Activated CD4-positive, alpha-beta T cell treated with anti-CD3 and anti-CD28 coated beads, Interleukin-2, amount 10 ng/mL, durations not matched to agents 24 days and 14 days (primary cell): ENCODE data around the gene SLC10A3. TPM values are rescaled to one million over a fixed set of nuclear protein-coding genes. Genes with fewer than 3 reads are reported as not detected.

Experiments
- DNase-seq: peaks from one replicate; pipeline ENCODE4 v3.0.0; 2022
- H3K27ac Mint-ChIP-seq: one replicate; pipeline ENCODE4 v1.8.0; 2022; ENCODE audit warnings: mild to moderate bottlenecking, mixed read lengths
- H3K27me3 Mint-ChIP-seq: one replicate; pipeline ENCODE4 v1.8.0; 2022; ENCODE audit warnings: mixed read lengths
- H3K36me3 Mint-ChIP-seq: one replicate; pipeline ENCODE4 v1.8.0; 2022; ENCODE audit warnings: low read depth, mild to moderate bottlenecking, mixed read lengths
- H3K4me1 Mint-ChIP-seq: one replicate; pipeline ENCODE4 v1.8.0; 2021; ENCODE audit warnings: mixed read lengths
- H3K4me3 Mint-ChIP-seq: one replicate; pipeline ENCODE4 v1.8.0; 2022; ENCODE audit warnings: mild to moderate bottlenecking, moderate library complexity, mixed read lengths
- H3K9me3 Mint-ChIP-seq: one replicate; pipeline ENCODE4 v1.8.0; 2021; ENCODE audit warnings: mixed read lengths
- intact Hi-C: fragments of 100-400 bp; cut with micrococcal nuclease; formaldehyde crosslinking; loops from one replicate; pipeline ENCODE4 v1.15.1; 2023
- total RNA-seq: library from RNA; stranded (reverse); gene quantifications from 2 replicates; pipeline ENCODE4 v1.2.3, GENCODE V29; 2022

The SLC10A3 gene
- total RNA-seq, 1 donor from 2014 or later: 18.2 TPM

- DNase-seq: no peak
- H3K4me1 Mint-ChIP-seq: peaks cover 14% of the 10 kb centered on the region
- intact Hi-C loops: loop anchor here (5.0 kb wide), 1 partner anchor 35 kb away; the partner anchor contains the start of gene LAGE3
- peaks cover 24% of the 10 kb centered on the region for H3K36me3 Mint-ChIP-seq
- H3K9me3 Mint-ChIP-seq: no peaks in the 10 kb centered on the region
- H3K4me3 Mint-ChIP-seq: no peak overlapping the region
- no peak overlapping the region for H3K27ac Mint-ChIP-seq
- no peaks in the 10 kb centered on the region for H3K27me3 Mint-ChIP-seq
These were observed 48.3 kb downstream of the SLC10A3 start for GRCh38 chrX:154441984-154442707.

- DNase-seq: no peak
- Mint-ChIP-seq H3K36me3 (peaks cover 20% of the 10 kb centered on the region), H3K9me3 (no peaks in the 10 kb centered on the region), H3K27ac (no peak overlapping the region), H3K27me3 (no peaks in the 10 kb centered on the region), H3K4me3 (no peak overlapping the region), H3K4me1 (peaks cover 14% of the 10 kb centered on the region)
- intact Hi-C loops: loop anchor here (5.0 kb wide), 1 partner anchor 36 kb away; the partner anchor contains the start of gene LAGE3
These were observed 48.9 kb downstream of the SLC10A3 start for GRCh38 chrX:154441564-154441963.

GRCh38 chrX:154440623-154441357, 49.6 kb downstream of the SLC10A3 start:
- Mint-ChIP-seq H3K4me1 (peaks cover 18% of the 10 kb centered on the region), H3K36me3 (peaks cover 26% of the 10 kb centered on the region), H3K27ac (no peak overlapping the region), H3K27me3 (no peaks in the 10 kb centered on the region), H3K4me3 (no peak overlapping the region), H3K9me3 (no peaks in the 10 kb centered on the region)
- intact Hi-C loops: loop anchor here (5.0 kb wide), 1 partner anchor 37 kb away; the partner anchor contains the start of gene LAGE3
- no peak for DNase-seq

GRCh38 chrX:154439841-154440240, 50.6 kb downstream of the SLC10A3 start:
- H3K36me3 Mint-ChIP-seq: peaks cover 28% of the 10 kb centered on the region
- H3K27ac Mint-ChIP-seq: no peak overlapping the region
- H3K4me1 Mint-ChIP-seq: peaks cover 18% of the 10 kb centered on the region
- H3K4me3 Mint-ChIP-seq: no peak overlapping the region
- no peaks in the 10 kb centered on the region for H3K9me3 Mint-ChIP-seq
- intact Hi-C loops: loop anchor here (5.0 kb wide), 3 partner anchors 37 to 52 kb away; partner anchors contain the start of genes LAGE3, RPL10 and SLC10A3
- no peaks in the 10 kb centered on the region for H3K27me3 Mint-ChIP-seq
- DNase-seq: no peak

GRCh38 chrX:154437971-154438893, 52.2 kb downstream of the SLC10A3 start:
- intact Hi-C loops: loop anchor here (5.0 kb wide), 2 partner anchors 41 to 54 kb away; partner anchors contain the start of genes RPL10 and SLC10A3
- H3K27ac Mint-ChIP-seq: peak overlapping the region; percentile 82
- H3K36me3 Mint-ChIP-seq: peaks cover 35% of the 10 kb centered on the region
- no peak for DNase-seq
- H3K27me3 Mint-ChIP-seq: no peaks in the 10 kb centered on the region
- H3K9me3 Mint-ChIP-seq: no peaks in the 10 kb centered on the region
- H3K4me3 Mint-ChIP-seq: peak overlapping the region; percentile 89
- peaks cover 15% of the 10 kb centered on the region for H3K4me1 Mint-ChIP-seq

Other genes with a start within 250 kb of the SLC10A3 start
- not detected in 2 replicates for gene OPN1MW3, start 233.0 kb downstream of the SLC10A3 start, total RNA-seq
- gene TEX28, start 195.5 kb downstream of the SLC10A3 start, total RNA-seq: not detected in 2 replicates
- gene TKTL1, start 194.8 kb downstream of the SLC10A3 start, total RNA-seq: not detected in 2 replicates
- 824 and 840 TPM in 2 replicates for gene FLNA, start 116.0 kb downstream of the SLC10A3 start, total RNA-seq
- gene EMD, start 111.3 kb downstream of the SLC10A3 start, total RNA-seq: 91.7 and 92.8 TPM in 2 replicates
- gene RPL10, start 92.3 kb downstream of the SLC10A3 start, total RNA-seq: 2,338 and 2,364 TPM in 2 replicates
- gene DNASE1L1, start 81.4 kb downstream of the SLC10A3 start, total RNA-seq: 13.5 and 13.8 TPM in 2 replicates
- 65.5 and 66.0 TPM in 2 replicates for gene TAFAZZIN, start 79.1 kb downstream of the SLC10A3 start, total RNA-seq
- 43.5 and 43.6 TPM in 2 replicates for gene ATP6AP1, start 62.0 kb downstream of the SLC10A3 start, total RNA-seq
- gene GDI1, start 53.5 kb downstream of the SLC10A3 start, total RNA-seq: 118 and 120 TPM in 2 replicates
- 85.4 and 85.9 TPM in 2 replicates for gene FAM50A, start 46.5 kb downstream of the SLC10A3 start, total RNA-seq
- gene PLXNA3, start 32.3 kb downstream of the SLC10A3 start, total RNA-seq: 48.3 and 55.9 TPM in 2 replicates
- 53.0 and 53.1 TPM in 2 replicates for gene LAGE3, start 11.3 kb downstream of the SLC10A3 start, total RNA-seq
- gene UBL4A, start 4.0 kb downstream of the SLC10A3 start, total RNA-seq: 54.8 and 57.3 TPM in 2 replicates
- gene FAM3A, start 25.6 kb upstream of the SLC10A3 start, total RNA-seq: 36.5 and 38.0 TPM in 2 replicates
- 72.5 and 75.0 TPM in 2 replicates for gene G6PD, start 56.2 kb upstream of the SLC10A3 start, total RNA-seq
- 37.7 and 38.8 TPM in 2 replicates for gene IKBKG, start 57.0 kb upstream of the SLC10A3 start, total RNA-seq
- gene CTAG1A, start 94.5 kb upstream of the SLC10A3 start, total RNA-seq: not detected in 2 replicates
- gene CTAG1B, start 128.7 kb upstream of the SLC10A3 start, total RNA-seq: not detected in 2 replicates
- gene CTAG2, start 162.9 kb upstream of the SLC10A3 start, total RNA-seq: not detected in 2 replicates